Naive thymus-derived CD4-positive, alpha-beta T cell (primary cell): Measurements from ENCODE around the gene WDR62. TPM values are rescaled to one million over a fixed set of nuclear protein-coding genes. Genes with fewer than 3 reads are reported as not detected.

Experiments
- ATAC-seq: fragments of 150-1000 bp; cut with Tn5 transposase; 2 replicates; pipeline ENCODE4 v1.10.0; 2021; ENCODE audit warnings: mild to moderate bottlenecking, moderate library complexity
- CTCF ChIA-PET: fragments of 350-600 bp; sonication (Branson Sonifier 250); formaldehyde crosslinking; loops from one replicate; lab custom pipeline; 2021; ENCODE audit warnings: antibody characterized with exemption; lab: Charles Lee
- POLR2A ChIA-PET: fragments of 350-600 bp; sonication (Branson Sonifier 250); formaldehyde crosslinking; loops from one replicate; lab custom pipeline; 2021; ENCODE audit warnings: antibody characterized with exemption, inconsistent platforms; lab: Charles Lee
- DNase-seq, 9 donors: peaks; one replicate each; pipeline versions ENCODE4 v3.0.0 to v3.0.0-alpha.2; 2020 to 2022; ENCODE audit warnings: mixed read lengths in 1 of 9
- H3K27ac ChIP-seq: one replicate; pipeline ENCODE4 v1.7.0; 2013; ENCODE audit warnings: mild to moderate bottlenecking, low read depth, low read length, moderate library complexity
- H3K27me3 ChIP-seq, 2 donors: one replicate each; pipeline ENCODE4 v1.7.0; 2013; ENCODE audit warnings: low read length in 2 of 2, mild to moderate bottlenecking in 2 of 2, moderate library complexity in 2 of 2; ENCODE audit not compliant: control insufficient read depth in 2 of 2, insufficient read depth in 2 of 2
- H3K36me3 ChIP-seq, 3 experiments: 1 replicate in 2 of 3; 2 replicates in 1 of 3; pipeline ENCODE4 v1.7.0; 2013; ENCODE audit warnings: low read length in 3 of 3, mild to moderate bottlenecking in 3 of 3, moderate library complexity in 1 of 3; ENCODE audit not compliant: insufficient read depth in 3 of 3, control insufficient read depth in 2 of 3
- H3K4me1 ChIP-seq, 2 donors: one replicate each; pipeline ENCODE4 v1.7.0; 2013; ENCODE audit warnings: low read length in 2 of 2, mild to moderate bottlenecking in 2 of 2, moderate library complexity in 1 of 2; ENCODE audit not compliant: control insufficient read depth in 2 of 2, insufficient read depth in 2 of 2
- H3K4me3 ChIP-seq: 2 replicates; pipeline ENCODE4 v1.7.0; 2013; ENCODE audit warnings: mild to moderate bottlenecking, low read length
- H3K9me3 ChIP-seq, 3 experiments: 1 replicate in 2 of 3; 2 replicates in 1 of 3; pipeline ENCODE4 v1.7.0; 2013; ENCODE audit warnings: low read length in 3 of 3; ENCODE audit not compliant: control insufficient read depth in 2 of 3
- H3K27ac Mint-ChIP-seq, 9 donors: one replicate each; pipeline ENCODE4 v1.8.0; 2020 to 2022; ENCODE audit warnings: mixed read lengths in 9 of 9, mild to moderate bottlenecking in 8 of 9, moderate library complexity in 5 of 9, inconsistent platforms in 2 of 9
- H3K27me3 Mint-ChIP-seq, 5 donors: one replicate each; pipeline ENCODE4 v1.8.0; 2021 to 2022; ENCODE audit warnings: mixed read lengths in 5 of 5, mild to moderate bottlenecking in 1 of 5
- H3K36me3 Mint-ChIP-seq, 5 donors: one replicate each; pipeline ENCODE4 v1.8.0; 2020 to 2022; ENCODE audit warnings: mixed read lengths in 5 of 5, mild to moderate bottlenecking in 3 of 5, inconsistent platforms in 1 of 5
- H3K4me1 Mint-ChIP-seq, 7 donors: one replicate each; pipeline ENCODE4 v1.8.0; 2020 to 2022; ENCODE audit warnings: mixed read lengths in 7 of 7, mild to moderate bottlenecking in 3 of 7, inconsistent platforms in 1 of 7
- H3K4me3 Mint-ChIP-seq, 10 donors: one replicate each; pipeline ENCODE4 v1.8.0; 2020 to 2022; ENCODE audit warnings: mild to moderate bottlenecking in 10 of 10, mixed read lengths in 10 of 10, moderate library complexity in 6 of 10, inconsistent platforms in 2 of 10
- H3K9me3 Mint-ChIP-seq, 11 donors: one replicate each; pipeline ENCODE4 v1.8.0; 2020 to 2022; ENCODE audit warnings: mixed read lengths in 11 of 11, mild to moderate bottlenecking in 4 of 11, inconsistent platforms in 1 of 11, moderate library complexity in 1 of 11
- intact Hi-C, 2 donors: fragments of 100-400 bp; cut with micrococcal nuclease; formaldehyde crosslinking; loops; one replicate each; pipeline ENCODE4 v1.15.1; 2023
- polyA plus RNA-seq, 2 donors: library from polyadenylated mRNA; unstranded; fragments of 300-500 nt; fragmentation: Illumina TruSeq; gene quantifications; one replicate each; pipeline ENCODE4 v1.2.3, GENCODE V29; 2021
- total RNA-seq, 6 experiments: library from RNA in 5 of 6; stranded (reverse) in 5 of 6; gene quantifications; 1 replicate in 5 of 6; 2 replicates in 1 of 6; pipeline ENCODE4 v1.2.3 and lab custom pipeline; 2021 to 2026

Gene WDR62
- total and polyA plus RNA-seq, 7 experiments from 2014 or later = 0.07 to 22.4 (median 2.7) TPM

- no peak for ATAC-seq
- intact Hi-C loops = loop anchor here (5.0 kb wide), 3 partner anchors 143 to 293 kb away; partner anchors contain the start of genes APLP1 (in 1 of the 2), KMT2B (in 1 of the 2) and ZNF565 (in 1 of the 2)
- no peak overlapping the region for H3K4me3 ChIP-seq
- peaks cover 0 to 10% (median 0%) of the 10 kb centered on the region in 5 donors for H3K36me3 Mint-ChIP-seq
- no peak overlapping the region for H3K27ac ChIP-seq
- peaks cover 31 to 50% (median 48%) of the 10 kb centered on the region in 7 donors for H3K4me1 Mint-ChIP-seq
- no peaks in the 10 kb centered on the region for H3K27me3 Mint-ChIP-seq
- peak overlapping the region in 3 of 9 donors; percentile 25 to 67 (median 26) for H3K27ac Mint-ChIP-seq
- CTCF ChIA-PET = no interaction called here
- H3K27me3 ChIP-seq = no peaks in the 10 kb centered on the region
- H3K9me3 Mint-ChIP-seq = no peaks in the 10 kb centered on the region
- no peaks in the 10 kb centered on the region for H3K36me3 ChIP-seq
- no peaks in the 10 kb centered on the region for H3K9me3 ChIP-seq
- POLR2A ChIA-PET = no interaction called here
- DNase-seq = no peak
- H3K4me1 ChIP-seq = peaks cover 17 to 23% of the 10 kb centered on the region in 2 donors
- H3K4me3 Mint-ChIP-seq = peak overlapping the region in 4 of 10 donors; percentile 12 to 78 (median 44)
These were observed 44.3 kb upstream of the WDR62 start for GRCh38 chr19:36010402-36010801.

GRCh38 chr19:36013280-36014011 lies 41.3 kb upstream of the WDR62 start:
- no peak for ATAC-seq
- Histone ChIP-seq H3K27ac (peak overlapping the region; percentile 86), H3K9me3 (no peaks in the 10 kb centered on the region), H3K4me1 (peaks cover 17 to 24% of the 10 kb centered on the region in 2 donors), H3K36me3 (peaks cover 0 to 9% (median 0%) of the 10 kb centered on the region in 3 experiments), H3K27me3 (no peaks in the 10 kb centered on the region), H3K4me3 (peak overlapping the region; percentile 93)
- DNase-seq = no peak
- Mint-ChIP-seq H3K4me3 (peak overlapping the region; percentile 92 to 99 (median 95)), H3K4me1 (peaks cover 36 to 57% (median 51%) of the 10 kb centered on the region in 7 donors), H3K27ac (peak overlapping the region; percentile 88 to 99 (median 94)), H3K27me3 (no peaks in the 10 kb centered on the region), H3K36me3 (peaks cover 0 to 12% (median 0%) of the 10 kb centered on the region in 5 donors), H3K9me3 (no peaks in the 10 kb centered on the region)
- ChIA-PET CTCF (interaction anchor here (1.0 to 1.3 kb wide), 2 partner anchors 19 to 55 kb away, joined by 3 to 4 read pairs; no protein-coding TSS in a partner anchor), POLR2A (interaction anchor here (0.6 to 2.1 kb wide), 10 partner anchors 9 to 271 kb away, joined by 3 to 12 read pairs (median 4); partner anchors contain the start of genes IGFLR1, SDHAF1, THAP8 and WDR62)
- intact Hi-C loops = loop anchor here (1.0 to 5.0 kb wide), 14 partner anchors 18 to 401 kb away; partner anchors contain the start of genes SDHAF1 (in 2 of the 2), TBCB (in 2 of the 2), THAP8 (in 2 of the 2) and WDR62 (in 2 of the 2)

- H3K27me3 ChIP-seq = no peaks in the 10 kb centered on the region
- intact Hi-C loops = loop anchor here (1.0 to 5.0 kb wide), 14 partner anchors 19 to 402 kb away; partner anchors contain the start of genes SDHAF1 (in 2 of the 2), TBCB (in 2 of the 2), THAP8 (in 2 of the 2) and WDR62 (in 2 of the 2)
- Mint-ChIP-seq H3K27ac (peak within 1 kb of the TSS; percentile 88 to 99 (median 94)), H3K4me1 (peaks cover 36 to 53% (median 46%) of the 10 kb centered on the region in 7 donors), H3K4me3 (peak within 1 kb of the TSS; percentile 92 to 99 (median 95)), H3K27me3 (no peaks in the 10 kb centered on the region), H3K36me3 (peaks cover 0 to 12% (median 0%) of the 10 kb centered on the region in 5 donors), H3K9me3 (no peaks in the 10 kb centered on the region)
- H3K4me3 ChIP-seq = peak within 1 kb of the TSS; percentile 93
- ATAC-seq (peak; percentile 100), DNase-seq (peak; percentile 94 to 98 (median 97))
- CTCF ChIA-PET = interaction anchor here (1.0 kb wide), 1 partner anchor 56 kb away, joined by 3 read pairs; no protein-coding TSS in a partner anchor
- POLR2A ChIA-PET = interaction anchor here (0.5 to 2.1 kb wide), 10 partner anchors 9 to 803 kb away, joined by 3 to 12 read pairs (median 4); partner anchors contain the start of genes IGFLR1, SDHAF1, THAP8 and WDR62
- H3K36me3 ChIP-seq = peaks cover 0 to 9% (median 0%) of the 10 kb centered on the region in 3 experiments
- no peaks in the 10 kb centered on the region for H3K9me3 ChIP-seq
- peak within 1 kb of the TSS; percentile 86 for H3K27ac ChIP-seq
- H3K4me1 ChIP-seq = peaks cover 12 to 18% of the 10 kb centered on the region in 2 donors
These were observed 40.4 kb upstream of the WDR62 start, which contains the start of gene ALKBH6 for GRCh38 chr19:36014012-36014924. ALKBH6 (minus strand) TSS chr19:36014213; CDS start chr19:36013397, 816 bp downstream.

GRCh38 chr19:36019061-36019670 lies 35.5 kb upstream of the WDR62 start:
- H3K4me1 ChIP-seq = peaks cover 6 to 7% of the 10 kb centered on the region in 2 donors
- ATAC-seq = no peak
- H3K4me1 Mint-ChIP-seq = peaks cover 12 to 21% (median 17%) of the 10 kb centered on the region in 7 donors
- peaks cover 0 to 32% (median 6%) of the 10 kb centered on the region in 3 experiments for H3K36me3 ChIP-seq
- no peaks in the 10 kb centered on the region for H3K9me3 ChIP-seq
- peaks cover 4 to 15% (median 8%) of the 10 kb centered on the region in 5 donors for H3K36me3 Mint-ChIP-seq
- no peak overlapping the region for H3K27ac ChIP-seq
- H3K4me3 ChIP-seq = no peak overlapping the region
- peak overlapping the region in 1 of 10 donors; percentile 29 for H3K4me3 Mint-ChIP-seq
- H3K27me3 Mint-ChIP-seq = no peaks in the 10 kb centered on the region
- no peaks in the 10 kb centered on the region for H3K27me3 ChIP-seq
- intact Hi-C loops = no loop called here
- ChIA-PET POLR2A (no interaction called here), CTCF (no interaction called here)
- H3K27ac Mint-ChIP-seq = no peak overlapping the region
- H3K9me3 Mint-ChIP-seq = no peaks in the 10 kb centered on the region
- DNase-seq = no peak

- no peaks in the 10 kb centered on the region for H3K27me3 ChIP-seq
- no peaks in the 10 kb centered on the region for H3K27me3 Mint-ChIP-seq
- peaks cover 0 to 32% (median 6%) of the 10 kb centered on the region in 3 experiments for H3K36me3 ChIP-seq
- no peak overlapping the region for H3K4me3 Mint-ChIP-seq
- ChIA-PET CTCF (no interaction called here), POLR2A (interaction anchor here (1.0 kb wide), 1 partner anchor 10 kb away, joined by 4 read pairs; the partner anchor contains the start of gene ALKBH6)
- ATAC-seq (no peak), DNase-seq (no peak)
- intact Hi-C loops = no loop called here
- H3K4me1 ChIP-seq = no peaks in the 10 kb centered on the region
- no peak overlapping the region for H3K27ac ChIP-seq
- peaks cover 0 to 2% (median 0%) of the 10 kb centered on the region in 7 donors for H3K4me1 Mint-ChIP-seq
- no peaks in the 10 kb centered on the region for H3K9me3 ChIP-seq
- no peak overlapping the region for H3K4me3 ChIP-seq
- no peaks in the 10 kb centered on the region for H3K9me3 Mint-ChIP-seq
- peaks cover 4 to 27% (median 6%) of the 10 kb centered on the region in 5 donors for H3K36me3 Mint-ChIP-seq
- H3K27ac Mint-ChIP-seq = no peak overlapping the region
These were observed 31.3 kb upstream of the WDR62 start for GRCh38 chr19:36023432-36023831.
